Testis (tissue), 2 donors: ENCODE results near the gene SPINT2.

Experiments used
- CTCF ChIP-seq, 3 experiments: fragments of 450-650 bp in 2 of 3; fragments of 200-600 bp in 1 of 3; sonication (generic) in 1 of 3; IDR thresholded peaks; one replicate each; pipeline ENCODE4 v1.5.1; 2016 to 2019; ENCODE audit warnings: antibody characterized with exemption in 3 of 3, mild to moderate bottlenecking in 2 of 3, moderate library complexity in 1 of 3
- POLR2A ChIP-seq: fragments of 450-650 bp; IDR thresholded peaks from one replicate; pipeline ENCODE4 v1.6.1; 2017; ENCODE audit warnings: antibody characterized with exemption, mild to moderate bottlenecking, moderate library complexity

GRCh38 chr19:38287604-38288003, 23.2 kb downstream of the SPINT2 start:
- TF ChIP-seq CTCF (IDR thresholded peaks at IDR 0.05) = no peak
- TF ChIP-seq POLR2A = no peak
